GM12892 (cell line): Measurements from ENCODE around the gene ZNF446.

ENCODE experiments used
- POLR2A ChIP-seq: IDR thresholded peaks from 2 replicates; pipeline ENCODE4 v1.6.1; 2011; ENCODE audit warnings: low read depth, low read length, control low read depth
- POLR2AphosphoS5 ChIP-seq: IDR thresholded peaks from 2 replicates; pipeline ENCODE4 v1.6.1; 2011; ENCODE audit warnings: low read depth, low read length, control low read depth

DNA sequence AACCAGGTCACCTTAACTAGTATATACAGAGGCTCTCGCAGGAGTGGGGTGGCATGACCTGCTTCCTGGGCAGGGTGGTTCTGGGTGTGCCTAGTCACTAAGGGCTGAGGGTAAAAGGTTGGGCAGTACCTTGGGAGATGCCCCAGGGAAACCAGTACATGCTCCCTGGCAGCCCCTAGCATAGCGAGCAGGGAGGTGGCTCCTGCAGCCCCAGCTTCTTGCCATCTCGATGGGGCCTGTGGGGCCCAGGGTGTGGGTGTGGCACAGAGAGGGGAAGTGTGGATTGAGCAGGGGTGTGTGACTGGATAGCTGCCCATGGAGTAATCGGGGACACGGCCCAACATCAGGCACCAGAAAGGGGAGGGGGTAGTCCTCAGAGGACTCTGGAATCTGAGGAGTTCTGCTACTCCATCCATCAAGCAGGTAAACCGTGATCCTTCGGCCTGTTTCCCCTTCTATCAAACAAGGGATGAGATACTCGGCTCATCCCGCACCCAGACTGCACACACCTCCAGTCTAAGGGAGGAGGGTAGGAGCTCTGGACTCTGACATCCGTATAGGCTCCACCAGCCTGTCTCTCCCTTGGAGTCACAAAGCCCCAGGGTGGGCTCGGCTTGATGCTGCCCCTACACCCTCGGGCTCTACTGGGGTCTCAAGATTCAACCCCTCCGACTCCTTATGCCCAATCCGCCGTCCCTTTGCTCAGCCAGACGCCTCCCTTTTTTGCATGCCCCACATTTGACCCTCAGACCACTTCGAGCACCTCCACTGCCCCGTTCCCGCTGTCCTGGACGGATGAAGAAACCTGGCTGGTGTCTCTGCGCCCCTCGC is 42.3 kb downstream of the ZNF446 start:
- TF ChIP-seq POLR2AphosphoS5 = no peak
- TF ChIP-seq POLR2A = no peak
